H1 (cell line): ENCODE measurements around the gene RRAD. TPM values are rescaled to one million over a fixed set of nuclear protein-coding genes. Genes with fewer than 3 reads are reported as not detected.
A peak's percentile ranks its signal among the peaks of the same experiment; 100 is the strongest.

ENCODE experiments used
- CTCF ChIP-seq, 3 experiments: IDR thresholded peaks; 1 replicate in 2 of 3; 2 replicates in 1 of 3; pipeline versions ENCODE4 v1.5.1 to v1.6.1; 2011; ENCODE audit warnings: low read length in 3 of 3, mild to moderate bottlenecking in 3 of 3, inconsistent platforms in 2 of 3, low read depth in 1 of 3, moderate library complexity in 1 of 3; ENCODE audit not compliant: insufficient read depth in 1 of 3; ENCODE audit errors: control extremely low read depth in 1 of 3
- KDM4A ChIP-seq: IDR thresholded peaks from one replicate; pipeline ENCODE4 v1.7.1; 2012; ENCODE audit warnings: low read depth, mild to moderate bottlenecking, moderate library complexity, low read length, inconsistent platforms; ENCODE audit not compliant: severe bottlenecking
- polyA plus RNA-seq, 7 experiments: library from polyadenylated mRNA; depleted of rRNA in 3 of 7; stranded (reverse) in 5 of 7; unstranded in 2 of 7; fragments of >200 nt in 5 of 7; fragments of 200-250 nt in 2 of 7; gene quantifications; 1 replicate in 5 of 7; 2 replicates in 1 of 7; 4 replicates in 1 of 7; pipeline versions ENCODE4 v1.2.1 to v1.2.3, GENCODE V29; 2011 to 2013; ENCODE audit warnings: missing spikeins in 2 of 7, mixed read lengths in 2 of 7
- total RNA-seq: library from RNA; stranded (reverse); fragmentation: NEBNext Ultra II Directional; extraction: Animal tissue kit (Norgen Biotek cat#: 25700); gene quantifications from 2 replicates; pipeline ENCODE4 v1.2.1, GENCODE V29; 2021
- TF ChIP-seq, protein P1 (sequence below): fragments of 300-600 bp; sonication (generic); IDR thresholded peaks from 2 replicates; pipeline ENCODE4 v1.7.1; 2012; ENCODE audit warnings: low read length, moderate library complexity, mild to moderate bottlenecking, inconsistent platforms; ENCODE audit not compliant: insufficient replicate concordance

Gene RRAD
- total and polyA plus RNA-seq, 2 of the 8 experiments (the other 6 are each of a cell fraction or from before 2014, with no cell fraction given), result 0.17 TPM; not detected in 1

GRCh38 chr16:66961065-66961744 is 35.9 kb upstream of the RRAD start, which contains the start of gene CES3 (continued):
- TF ChIP-seq, protein P1, sequence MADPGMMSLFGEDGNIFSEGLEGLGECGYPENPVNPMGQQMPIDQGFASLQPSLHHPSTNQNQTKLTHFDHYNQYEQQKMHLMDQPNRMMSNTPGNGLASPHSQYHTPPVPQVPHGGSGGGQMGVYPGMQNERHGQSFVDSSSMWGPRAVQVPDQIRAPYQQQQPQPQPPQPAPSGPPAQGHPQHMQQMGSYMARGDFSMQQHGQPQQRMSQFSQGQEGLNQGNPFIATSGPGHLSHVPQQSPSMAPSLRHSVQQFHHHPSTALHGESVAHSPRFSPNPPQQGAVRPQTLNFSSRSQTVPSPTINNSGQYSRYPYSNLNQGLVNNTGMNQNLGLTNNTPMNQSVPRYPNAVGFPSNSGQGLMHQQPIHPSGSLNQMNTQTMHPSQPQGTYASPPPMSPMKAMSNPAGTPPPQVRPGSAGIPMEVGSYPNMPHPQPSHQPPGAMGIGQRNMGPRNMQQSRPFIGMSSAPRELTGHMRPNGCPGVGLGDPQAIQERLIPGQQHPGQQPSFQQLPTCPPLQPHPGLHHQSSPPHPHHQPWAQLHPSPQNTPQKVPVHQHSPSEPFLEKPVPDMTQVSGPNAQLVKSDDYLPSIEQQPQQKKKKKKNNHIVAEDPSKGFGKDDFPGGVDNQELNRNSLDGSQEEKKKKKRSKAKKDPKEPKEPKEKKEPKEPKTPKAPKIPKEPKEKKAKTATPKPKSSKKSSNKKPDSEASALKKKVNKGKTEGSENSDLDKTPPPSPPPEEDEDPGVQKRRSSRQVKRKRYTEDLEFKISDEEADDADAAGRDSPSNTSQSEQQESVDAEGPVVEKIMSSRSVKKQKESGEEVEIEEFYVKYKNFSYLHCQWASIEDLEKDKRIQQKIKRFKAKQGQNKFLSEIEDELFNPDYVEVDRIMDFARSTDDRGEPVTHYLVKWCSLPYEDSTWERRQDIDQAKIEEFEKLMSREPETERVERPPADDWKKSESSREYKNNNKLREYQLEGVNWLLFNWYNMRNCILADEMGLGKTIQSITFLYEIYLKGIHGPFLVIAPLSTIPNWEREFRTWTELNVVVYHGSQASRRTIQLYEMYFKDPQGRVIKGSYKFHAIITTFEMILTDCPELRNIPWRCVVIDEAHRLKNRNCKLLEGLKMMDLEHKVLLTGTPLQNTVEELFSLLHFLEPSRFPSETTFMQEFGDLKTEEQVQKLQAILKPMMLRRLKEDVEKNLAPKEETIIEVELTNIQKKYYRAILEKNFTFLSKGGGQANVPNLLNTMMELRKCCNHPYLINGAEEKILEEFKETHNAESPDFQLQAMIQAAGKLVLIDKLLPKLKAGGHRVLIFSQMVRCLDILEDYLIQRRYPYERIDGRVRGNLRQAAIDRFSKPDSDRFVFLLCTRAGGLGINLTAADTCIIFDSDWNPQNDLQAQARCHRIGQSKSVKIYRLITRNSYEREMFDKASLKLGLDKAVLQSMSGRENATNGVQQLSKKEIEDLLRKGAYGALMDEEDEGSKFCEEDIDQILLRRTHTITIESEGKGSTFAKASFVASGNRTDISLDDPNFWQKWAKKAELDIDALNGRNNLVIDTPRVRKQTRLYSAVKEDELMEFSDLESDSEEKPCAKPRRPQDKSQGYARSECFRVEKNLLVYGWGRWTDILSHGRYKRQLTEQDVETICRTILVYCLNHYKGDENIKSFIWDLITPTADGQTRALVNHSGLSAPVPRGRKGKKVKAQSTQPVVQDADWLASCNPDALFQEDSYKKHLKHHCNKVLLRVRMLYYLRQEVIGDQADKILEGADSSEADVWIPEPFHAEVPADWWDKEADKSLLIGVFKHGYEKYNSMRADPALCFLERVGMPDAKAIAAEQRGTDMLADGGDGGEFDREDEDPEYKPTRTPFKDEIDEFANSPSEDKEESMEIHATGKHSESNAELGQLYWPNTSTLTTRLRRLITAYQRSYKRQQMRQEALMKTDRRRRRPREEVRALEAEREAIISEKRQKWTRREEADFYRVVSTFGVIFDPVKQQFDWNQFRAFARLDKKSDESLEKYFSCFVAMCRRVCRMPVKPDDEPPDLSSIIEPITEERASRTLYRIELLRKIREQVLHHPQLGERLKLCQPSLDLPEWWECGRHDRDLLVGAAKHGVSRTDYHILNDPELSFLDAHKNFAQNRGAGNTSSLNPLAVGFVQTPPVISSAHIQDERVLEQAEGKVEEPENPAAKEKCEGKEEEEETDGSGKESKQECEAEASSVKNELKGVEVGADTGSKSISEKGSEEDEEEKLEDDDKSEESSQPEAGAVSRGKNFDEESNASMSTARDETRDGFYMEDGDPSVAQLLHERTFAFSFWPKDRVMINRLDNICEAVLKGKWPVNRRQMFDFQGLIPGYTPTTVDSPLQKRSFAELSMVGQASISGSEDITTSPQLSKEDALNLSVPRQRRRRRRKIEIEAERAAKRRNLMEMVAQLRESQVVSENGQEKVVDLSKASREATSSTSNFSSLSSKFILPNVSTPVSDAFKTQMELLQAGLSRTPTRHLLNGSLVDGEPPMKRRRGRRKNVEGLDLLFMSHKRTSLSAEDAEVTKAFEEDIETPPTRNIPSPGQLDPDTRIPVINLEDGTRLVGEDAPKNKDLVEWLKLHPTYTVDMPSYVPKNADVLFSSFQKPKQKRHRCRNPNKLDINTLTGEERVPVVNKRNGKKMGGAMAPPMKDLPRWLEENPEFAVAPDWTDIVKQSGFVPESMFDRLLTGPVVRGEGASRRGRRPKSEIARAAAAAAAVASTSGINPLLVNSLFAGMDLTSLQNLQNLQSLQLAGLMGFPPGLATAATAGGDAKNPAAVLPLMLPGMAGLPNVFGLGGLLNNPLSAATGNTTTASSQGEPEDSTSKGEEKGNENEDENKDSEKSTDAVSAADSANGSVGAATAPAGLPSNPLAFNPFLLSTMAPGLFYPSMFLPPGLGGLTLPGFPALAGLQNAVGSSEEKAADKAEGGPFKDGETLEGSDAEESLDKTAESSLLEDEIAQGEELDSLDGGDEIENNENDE, result no peak
- TF ChIP-seq KDM4A (no peak), CTCF (IDR thresholded peaks at IDR 0.05; ENCODE audit: control extremely low read depth in 1 of 3, insufficient read depth in 1 of 3, low read depth in 1 of 3, low read length in 3 of 3) (peak; percentile 97 to 99 (median 99))
